T47D (cell line): ENCODE results near the gene ANKRD44.

ENCODE experiments used
- DNase-seq, 2 experiments: peaks; one replicate each; pipeline versions ENCODE4 v3.0.0 to v3.0.0-alpha.2; 2011 to 2012; ENCODE audit warnings: low read depth in 1 of 2, low spot score in 1 of 2
- JUND ChIP-seq: IDR thresholded peaks from 2 replicates; pipeline ENCODE4 v1.6.1; 2012; ENCODE audit warnings: low read depth
- in situ Hi-C: cut with HindIII; loops from 2 replicates; pipeline ENCODE4 v1.10.0; 2016; ENCODE audit warnings: low sequenced_read_pairs, low pct_unique_long_range_greater_than_20kb

Gene ANKRD44

GRCh38 chr2:197156771-197157170, 153.8 kb downstream of the ANKRD44 start:
- no peak for TF ChIP-seq JUND
- DNase-seq: no peak
- in situ Hi-C loops: no loop called here

GRCh38 chr2:197152451-197153228, 157.9 kb downstream of the ANKRD44 start:
- 0 out of 2 replicates have a peak, but pooled peaks have one; percentile 31 for TF ChIP-seq JUND
- DNase-seq: peak in 1 of 2 experiments; percentile 58
- in situ Hi-C loops: no loop called here

GRCh38 chr2:197149546-197149945, 161.0 kb downstream of the ANKRD44 start:
- no peak for DNase-seq
- TF ChIP-seq JUND: no peak
- in situ Hi-C loops: no loop called here

- in situ Hi-C loops: no loop called here
- no peak for TF ChIP-seq JUND
- DNase-seq: no peak
Measured at GRCh38 chr2:197148401-197148800, 162.2 kb downstream of the ANKRD44 start.

- no peak for TF ChIP-seq JUND
- in situ Hi-C loops: no loop called here
- no peak for DNase-seq
Measured at GRCh38 chr2:197147942-197148341, 162.6 kb downstream of the ANKRD44 start.

GRCh38 chr2:197146995-197147394, 163.6 kb downstream of the ANKRD44 start:
- TF ChIP-seq JUND: no peak
- DNase-seq: no peak
- in situ Hi-C loops: no loop called here

GRCh38 chr2:197145471-197146056, 165.0 kb downstream of the ANKRD44 start:
- DNase-seq: peak; percentile 13 to 89
- TF ChIP-seq JUND: no peak
- in situ Hi-C loops: no loop called here

GRCh38 chr2:197144183-197144582, 166.4 kb downstream of the ANKRD44 start:
- TF ChIP-seq JUND: no peak
- no peak for DNase-seq
- in situ Hi-C loops: no loop called here

GRCh38 chr2:197141702-197142473, 168.7 kb downstream of the ANKRD44 start:
- in situ Hi-C loops: no loop called here
- no peak for TF ChIP-seq JUND
- DNase-seq: no peak

GRCh38 chr2:197140045-197140444, 170.5 kb downstream of the ANKRD44 start:
- in situ Hi-C loops: no loop called here
- no peak for TF ChIP-seq JUND
- no peak for DNase-seq

- DNase-seq: no peak
- no peak for TF ChIP-seq JUND
- in situ Hi-C loops: no loop called here
Measured at GRCh38 chr2:197138506-197138905, 172.1 kb downstream of the ANKRD44 start.

- TF ChIP-seq JUND: no peak
- in situ Hi-C loops: no loop called here
- no peak for DNase-seq
Measured at GRCh38 chr2:197137826-197138477, 172.6 kb downstream of the ANKRD44 start.
